Measurements from ENCODE around the gene FGF19.

The FGF19 gene

DNA sequence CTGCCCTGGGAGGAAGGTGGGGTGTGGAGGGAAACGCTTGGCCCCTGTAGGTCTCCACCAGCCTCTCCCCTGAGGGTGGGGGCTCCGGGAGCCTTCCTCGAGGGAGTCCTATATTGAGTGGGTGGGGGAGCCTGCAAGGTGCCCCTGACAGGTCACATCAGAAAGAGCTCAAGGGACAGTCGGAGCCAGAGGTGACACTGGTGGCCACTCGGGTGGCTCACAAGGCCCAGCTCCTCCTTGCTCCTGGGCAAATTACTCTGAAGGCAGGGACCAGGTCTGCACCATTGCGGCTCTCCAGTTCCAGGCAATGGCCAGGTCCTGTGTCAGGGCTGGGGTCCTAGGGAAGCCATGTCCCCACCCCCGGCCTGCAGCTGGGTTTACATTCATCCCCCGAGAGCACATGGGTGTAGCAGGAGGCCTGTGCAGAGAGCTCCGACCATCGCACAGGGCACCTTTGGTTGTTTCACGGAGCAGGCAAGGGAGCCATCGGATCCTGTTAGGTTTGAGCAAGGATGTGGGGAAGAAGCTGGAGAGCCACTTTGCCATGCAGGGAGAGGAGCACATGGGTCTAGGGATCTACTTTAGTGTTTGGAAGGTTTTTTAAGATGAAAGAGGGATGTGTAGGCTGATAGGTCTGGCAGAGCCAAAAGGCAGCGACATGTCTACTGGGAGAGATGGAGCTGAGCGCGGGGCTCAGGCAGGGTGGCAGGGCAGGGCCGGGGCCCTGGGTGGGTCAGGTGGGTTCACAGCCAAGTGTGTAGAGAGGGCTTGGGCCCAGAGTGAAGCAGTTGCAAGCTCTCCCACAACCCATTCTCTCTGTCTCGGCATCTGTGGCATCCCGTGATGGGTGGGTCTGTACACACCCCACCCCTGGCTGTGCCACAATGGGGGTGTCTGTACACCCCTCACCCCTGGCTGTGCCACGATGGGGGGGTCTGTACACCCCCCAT, 48.1 kb downstream of the FGF19 start:
- DNase-seq (ENCODE audit: low read depth), result no peak

DNA sequence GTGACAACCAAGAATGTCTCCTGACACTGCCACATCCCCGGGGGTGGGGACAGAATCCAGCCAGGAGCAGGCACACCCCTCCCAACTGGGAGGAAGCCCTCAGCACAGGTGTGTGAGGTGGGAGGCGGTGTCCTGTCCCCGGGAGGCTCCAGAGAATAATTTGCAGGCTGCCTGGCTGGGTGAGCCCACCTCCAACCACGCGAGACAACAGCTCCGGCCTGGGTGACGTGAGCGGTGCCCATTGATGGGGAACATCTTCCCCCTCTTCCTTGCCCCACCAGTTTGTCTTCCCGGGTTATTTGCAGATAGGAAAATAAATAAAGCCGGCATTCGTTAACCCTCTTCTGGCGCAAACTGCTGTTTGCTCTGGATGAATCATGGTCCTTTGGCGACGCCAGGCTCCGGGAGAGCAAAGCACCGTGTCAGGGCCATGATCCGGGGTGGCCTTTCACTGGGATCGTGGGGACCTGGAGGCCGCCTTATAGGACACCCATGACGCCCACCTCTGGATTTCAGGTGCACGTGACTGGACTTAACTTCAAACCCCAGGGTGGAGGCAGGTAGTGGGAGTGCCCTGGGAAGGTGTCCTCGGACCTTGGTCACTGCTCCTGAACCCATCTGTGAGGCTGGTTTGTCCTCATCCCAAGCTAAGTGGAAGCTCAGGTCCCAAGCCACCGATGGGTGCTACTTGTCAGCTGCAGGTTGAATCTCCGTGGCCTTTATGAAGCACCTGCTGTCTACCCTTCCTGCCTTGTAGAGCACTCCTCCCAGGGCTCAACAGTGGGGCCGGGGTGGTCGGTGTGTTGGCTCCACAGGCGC, 49.0 kb downstream of the FGF19 start:
- no peak for DNase-seq (ENCODE audit: low read depth)

DNA sequence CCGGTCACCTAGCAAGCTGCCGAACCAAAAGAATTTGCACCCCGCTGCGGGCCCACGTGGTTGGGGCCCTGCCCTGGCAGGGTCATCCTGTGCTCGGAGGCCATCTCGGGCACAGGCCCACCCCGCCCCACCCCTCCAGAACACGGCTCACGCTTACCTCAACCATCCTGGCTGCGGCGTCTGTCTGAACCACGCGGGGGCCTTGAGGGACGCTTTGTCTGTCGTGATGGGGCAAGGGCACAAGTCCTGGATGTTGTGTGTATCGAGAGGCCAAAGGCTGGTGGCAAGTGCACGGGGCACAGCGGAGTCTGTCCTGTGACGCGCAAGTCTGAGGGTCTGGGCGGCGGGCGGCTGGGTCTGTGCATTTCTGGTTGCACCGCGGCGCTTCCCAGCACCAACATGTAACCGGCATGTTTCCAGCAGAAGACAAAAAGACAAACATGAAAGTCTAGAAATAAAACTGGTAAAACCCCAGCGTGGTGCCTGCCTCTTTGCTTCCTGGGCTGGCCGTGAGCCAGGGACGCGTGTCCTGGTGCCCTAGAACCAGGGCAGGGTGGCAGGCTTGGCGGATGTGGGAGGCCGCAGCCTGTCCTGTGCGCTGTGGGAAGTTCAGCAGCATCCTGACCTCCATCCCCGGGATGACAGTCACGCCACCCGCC, 49.7 kb downstream of the FGF19 start:
- DNase-seq (ENCODE audit: low read depth), result no peak

DNA sequence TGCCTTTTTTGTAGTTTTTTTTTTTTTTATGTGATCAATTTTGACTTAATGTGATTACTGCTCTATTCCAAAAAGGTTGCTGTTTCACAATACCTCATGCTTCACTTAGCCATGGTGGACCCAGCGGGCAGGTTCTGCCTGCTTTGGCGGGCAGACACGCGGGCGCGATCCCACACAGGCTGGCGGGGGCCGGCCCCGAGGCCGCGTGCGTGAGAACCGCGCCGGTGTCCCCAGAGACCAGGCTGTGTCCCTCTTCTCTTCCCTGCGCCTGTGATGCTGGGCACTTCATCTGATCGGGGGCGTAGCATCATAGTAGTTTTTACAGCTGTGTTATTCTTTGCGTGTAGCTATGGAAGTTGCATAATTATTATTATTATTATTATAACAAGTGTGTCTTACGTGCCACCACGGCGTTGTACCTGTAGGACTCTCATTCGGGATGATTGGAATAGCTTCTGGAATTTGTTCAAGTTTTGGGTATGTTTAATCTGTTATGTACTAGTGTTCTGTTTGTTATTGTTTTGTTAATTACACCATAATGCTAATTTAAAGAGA, 50.3 kb downstream of the FGF19 start:
- no peak for DNase-seq (ENCODE audit: low read depth)

DNA sequence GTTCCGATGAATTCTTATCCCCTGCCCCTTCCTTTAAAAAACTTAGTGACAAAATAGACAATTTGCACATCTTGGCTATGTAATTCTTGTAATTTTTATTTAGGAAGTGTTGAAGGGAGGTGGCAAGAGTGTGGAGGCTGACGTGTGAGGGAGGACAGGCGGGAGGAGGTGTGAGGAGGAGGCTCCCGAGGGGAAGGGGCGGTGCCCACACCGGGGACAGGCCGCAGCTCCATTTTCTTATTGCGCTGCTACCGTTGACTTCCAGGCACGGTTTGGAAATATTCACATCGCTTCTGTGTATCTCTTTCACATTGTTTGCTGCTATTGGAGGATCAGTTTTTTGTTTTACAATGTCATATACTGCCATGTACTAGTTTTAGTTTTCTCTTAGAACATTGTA, 50.8 kb downstream of the FGF19 start:
- no peak for DNase-seq (ENCODE audit: low read depth)

DNA sequence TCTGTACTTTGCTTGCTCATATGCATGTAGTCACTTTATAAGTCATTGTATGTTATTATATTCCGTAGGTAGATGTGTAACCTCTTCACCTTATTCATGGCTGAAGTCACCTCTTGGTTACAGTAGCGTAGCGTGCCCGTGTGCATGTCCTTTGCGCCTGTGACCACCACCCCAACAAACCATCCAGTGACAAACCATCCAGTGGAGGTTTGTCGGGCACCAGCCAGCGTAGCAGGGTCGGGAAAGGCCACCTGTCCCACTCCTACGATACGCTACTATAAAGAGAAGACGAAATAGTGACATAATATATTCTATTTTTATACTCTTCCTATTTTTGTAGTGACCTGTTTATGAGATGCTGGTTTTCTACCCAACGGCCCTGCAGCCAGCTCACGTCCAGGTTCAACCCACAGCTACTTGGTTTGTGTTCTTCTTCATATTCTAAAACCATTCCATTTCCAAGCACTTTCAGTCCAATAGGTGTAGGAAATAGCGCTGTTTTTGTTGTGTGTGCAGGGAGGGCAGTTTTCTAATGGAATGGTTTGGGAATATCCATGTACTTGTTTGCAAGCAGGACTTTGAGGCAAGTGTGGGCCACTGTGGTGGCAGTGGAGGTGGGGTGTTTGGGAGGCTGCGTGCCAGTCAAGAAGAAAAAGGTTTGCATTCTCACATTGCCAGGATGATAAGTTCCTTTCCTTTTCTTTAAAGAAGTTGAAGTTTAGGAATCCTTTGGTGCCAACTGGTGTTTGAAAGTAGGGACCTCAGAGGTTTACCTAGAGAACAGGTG, 51.8 kb downstream of the FGF19 start:
- DNase-seq (ENCODE audit: low read depth), result no peak

DNA sequence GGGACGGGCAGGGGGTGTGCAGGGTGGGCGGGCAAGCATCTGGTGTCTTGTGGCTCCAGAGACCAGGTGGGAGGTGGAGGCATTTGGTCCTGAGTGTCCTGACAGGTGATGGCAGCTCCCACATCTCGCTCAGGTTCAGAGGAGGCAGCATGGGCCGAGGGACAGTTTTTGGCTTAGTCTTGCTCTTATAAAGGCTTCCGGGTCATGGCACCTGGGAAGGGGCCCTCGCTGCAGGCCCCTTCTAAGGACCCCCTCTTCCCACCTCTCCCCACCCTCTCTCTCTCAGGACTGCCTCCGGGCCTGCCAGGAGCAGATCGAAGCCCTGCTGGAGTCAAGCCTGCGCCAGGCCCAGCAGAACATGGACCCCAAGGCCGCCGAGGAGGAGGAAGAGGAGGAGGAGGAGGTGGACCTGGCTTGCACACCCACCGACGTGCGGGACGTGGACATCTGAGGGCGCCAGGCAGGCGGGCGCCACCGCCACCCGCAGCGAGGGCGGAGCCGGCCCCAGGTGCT, 52.9 kb downstream of the FGF19 start:
- no peak for DNase-seq (ENCODE audit: low read depth)

DNA sequence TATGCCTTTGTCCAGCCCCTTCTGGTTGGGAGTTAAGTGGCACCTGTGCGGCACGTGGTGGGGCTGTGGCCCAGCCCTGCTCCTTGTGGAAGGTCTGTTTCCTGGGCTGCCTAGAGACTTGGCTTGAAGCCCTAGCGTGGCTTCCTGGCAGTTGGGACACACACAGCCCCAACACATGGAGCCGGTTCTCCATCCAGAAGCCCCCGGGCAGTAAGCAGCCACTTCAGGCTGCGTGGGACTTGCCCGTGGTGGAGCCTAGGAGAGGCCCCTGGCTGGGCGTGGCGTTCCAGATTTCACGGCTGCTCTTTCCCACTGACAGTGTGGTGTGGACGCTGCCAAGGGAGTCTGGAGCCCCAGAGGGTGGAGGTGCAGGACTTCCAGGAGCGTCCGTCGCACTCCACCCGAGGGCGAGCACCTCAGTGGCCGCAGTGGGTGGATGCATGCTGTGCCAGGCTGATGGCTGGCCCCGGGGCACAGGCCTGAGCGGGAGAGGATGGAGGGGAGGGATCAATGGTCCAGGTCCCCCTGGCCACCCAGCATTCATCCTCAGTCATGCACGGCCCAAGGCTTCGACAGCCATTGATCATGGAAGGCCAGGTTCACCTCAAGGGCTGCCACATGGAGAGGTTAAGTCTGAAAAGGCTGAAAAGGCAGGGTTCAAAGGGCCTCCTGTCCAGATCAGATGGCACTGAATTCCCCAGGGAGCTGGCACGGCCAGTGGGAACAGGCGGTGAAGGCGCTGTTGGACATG, 53.6 kb downstream of the FGF19 start:
- no peak for DNase-seq (ENCODE audit: low read depth)

DNA sequence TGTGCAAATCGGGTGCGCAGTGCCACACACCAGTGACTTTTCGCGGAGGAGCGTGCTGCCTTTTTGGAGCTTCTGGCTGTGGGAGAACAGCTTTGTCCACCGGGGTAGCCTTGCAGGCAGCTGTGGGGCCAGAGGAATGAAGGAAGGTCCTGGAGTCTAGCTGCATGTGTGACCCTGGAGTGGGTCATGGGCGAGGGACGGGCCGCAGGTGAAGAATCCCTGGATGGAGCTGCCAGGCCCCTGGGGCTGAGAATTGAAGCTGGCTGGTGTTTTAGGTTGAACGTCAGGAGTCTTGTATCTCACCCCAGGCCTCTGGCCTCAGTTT, 54.3 kb downstream of the FGF19 start:
- no peak for DNase-seq (ENCODE audit: low read depth)

DNA sequence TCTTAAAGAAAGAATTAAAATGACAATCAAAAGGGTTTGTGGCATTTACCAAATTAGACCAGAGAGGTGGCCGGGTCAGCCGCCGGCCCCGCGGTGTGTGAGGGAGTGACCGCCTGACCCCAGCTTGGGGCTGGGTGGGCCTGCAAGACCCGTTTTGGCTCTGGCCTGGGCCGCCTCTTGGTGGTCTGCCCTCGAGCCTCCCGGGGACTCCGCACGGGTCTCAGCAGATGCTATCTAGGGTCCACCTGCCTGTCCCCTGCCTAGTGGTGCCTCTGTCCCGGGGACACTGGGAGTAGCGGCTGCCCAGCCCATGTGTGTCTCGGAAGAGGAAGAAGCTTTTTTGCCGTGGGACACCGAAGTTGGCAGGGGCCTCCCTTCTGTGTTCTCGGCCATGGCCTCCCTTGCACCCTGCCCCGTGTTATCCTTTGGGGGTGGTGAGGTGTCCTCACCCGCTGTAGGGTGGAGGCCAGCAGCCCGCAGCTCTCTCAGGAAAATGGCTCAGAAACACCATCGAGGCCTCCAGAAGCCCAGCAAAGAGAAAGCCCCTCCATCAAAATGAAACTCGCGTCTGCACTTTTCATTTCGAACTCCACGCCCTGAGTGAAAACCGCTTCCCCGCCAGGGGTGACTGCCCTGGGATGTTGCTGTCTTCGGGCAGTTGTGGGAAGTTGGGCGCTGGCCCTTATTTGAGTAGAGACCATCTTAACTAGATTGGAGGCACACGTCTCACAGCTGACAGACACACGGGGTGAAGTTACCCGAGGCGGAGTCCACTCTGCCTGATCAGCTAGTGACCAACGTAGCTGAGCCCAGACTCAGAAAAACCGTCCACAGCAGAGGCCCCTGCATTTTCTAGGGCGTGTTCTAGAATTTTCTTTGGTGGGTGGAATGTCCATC, 54.9 kb downstream of the FGF19 start:
- DNase-seq (ENCODE audit: low read depth), result no peak

Data from activated T-cell treated with anti-CD3 and anti-CD28 coated beads for 24 hours (primary cell).